GM12864 (cell line): ENCODE data around the gene TIGAR.

ENCODE experiments used
- DNase-seq: peaks from one replicate; pipeline ENCODE4 v3.0.0-alpha.2; 2011; ENCODE audit warnings: low read depth
- H3K4me3 ChIP-seq: 2 replicates; pipeline ENCODE4 v1.5.1; 2011; ENCODE audit warnings: mild to moderate bottlenecking, low read depth, low read length, control low read depth
- TF ChIP-seq, protein P1 (sequence below): IDR thresholded peaks from 2 replicates; pipeline ENCODE4 v1.5.1; 2011; ENCODE audit warnings: low read depth, mild to moderate bottlenecking, moderate library complexity, low read length, control low read depth, inconsistent platforms; ENCODE audit errors: missing control alignments

The TIGAR gene

DNA sequence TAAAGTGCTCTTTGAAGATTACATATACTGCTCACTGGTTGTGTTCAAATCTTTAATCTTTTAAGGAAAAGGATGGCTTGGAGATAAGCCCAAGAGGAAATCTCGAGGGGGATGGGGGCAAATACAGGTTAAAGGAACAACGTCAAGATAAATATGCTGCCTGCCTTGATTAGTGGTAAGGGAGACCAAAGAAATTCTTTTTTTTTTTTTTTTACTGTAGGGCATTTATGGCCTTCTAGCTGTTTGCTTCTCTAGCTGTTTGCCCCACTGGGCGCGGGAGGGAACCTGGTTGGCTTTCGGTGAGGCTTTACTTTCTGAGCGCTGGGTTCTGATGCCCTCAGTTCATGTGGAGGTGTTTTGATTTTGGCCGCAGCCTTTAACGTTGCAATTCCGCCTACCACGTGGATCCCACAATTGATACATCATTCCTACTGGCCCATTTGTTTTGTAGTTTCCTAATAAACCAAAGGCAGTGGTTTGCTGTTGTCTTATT lies 41.8 kb upstream of the TIGAR start:
- TF ChIP-seq, protein P1, sequence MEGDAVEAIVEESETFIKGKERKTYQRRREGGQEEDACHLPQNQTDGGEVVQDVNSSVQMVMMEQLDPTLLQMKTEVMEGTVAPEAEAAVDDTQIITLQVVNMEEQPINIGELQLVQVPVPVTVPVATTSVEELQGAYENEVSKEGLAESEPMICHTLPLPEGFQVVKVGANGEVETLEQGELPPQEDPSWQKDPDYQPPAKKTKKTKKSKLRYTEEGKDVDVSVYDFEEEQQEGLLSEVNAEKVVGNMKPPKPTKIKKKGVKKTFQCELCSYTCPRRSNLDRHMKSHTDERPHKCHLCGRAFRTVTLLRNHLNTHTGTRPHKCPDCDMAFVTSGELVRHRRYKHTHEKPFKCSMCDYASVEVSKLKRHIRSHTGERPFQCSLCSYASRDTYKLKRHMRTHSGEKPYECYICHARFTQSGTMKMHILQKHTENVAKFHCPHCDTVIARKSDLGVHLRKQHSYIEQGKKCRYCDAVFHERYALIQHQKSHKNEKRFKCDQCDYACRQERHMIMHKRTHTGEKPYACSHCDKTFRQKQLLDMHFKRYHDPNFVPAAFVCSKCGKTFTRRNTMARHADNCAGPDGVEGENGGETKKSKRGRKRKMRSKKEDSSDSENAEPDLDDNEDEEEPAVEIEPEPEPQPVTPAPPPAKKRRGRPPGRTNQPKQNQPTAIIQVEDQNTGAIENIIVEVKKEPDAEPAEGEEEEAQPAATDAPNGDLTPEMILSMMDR, result no peak
- DNase-seq, result no peak
- H3K4me3 ChIP-seq, result no peak overlapping the region

DNA sequence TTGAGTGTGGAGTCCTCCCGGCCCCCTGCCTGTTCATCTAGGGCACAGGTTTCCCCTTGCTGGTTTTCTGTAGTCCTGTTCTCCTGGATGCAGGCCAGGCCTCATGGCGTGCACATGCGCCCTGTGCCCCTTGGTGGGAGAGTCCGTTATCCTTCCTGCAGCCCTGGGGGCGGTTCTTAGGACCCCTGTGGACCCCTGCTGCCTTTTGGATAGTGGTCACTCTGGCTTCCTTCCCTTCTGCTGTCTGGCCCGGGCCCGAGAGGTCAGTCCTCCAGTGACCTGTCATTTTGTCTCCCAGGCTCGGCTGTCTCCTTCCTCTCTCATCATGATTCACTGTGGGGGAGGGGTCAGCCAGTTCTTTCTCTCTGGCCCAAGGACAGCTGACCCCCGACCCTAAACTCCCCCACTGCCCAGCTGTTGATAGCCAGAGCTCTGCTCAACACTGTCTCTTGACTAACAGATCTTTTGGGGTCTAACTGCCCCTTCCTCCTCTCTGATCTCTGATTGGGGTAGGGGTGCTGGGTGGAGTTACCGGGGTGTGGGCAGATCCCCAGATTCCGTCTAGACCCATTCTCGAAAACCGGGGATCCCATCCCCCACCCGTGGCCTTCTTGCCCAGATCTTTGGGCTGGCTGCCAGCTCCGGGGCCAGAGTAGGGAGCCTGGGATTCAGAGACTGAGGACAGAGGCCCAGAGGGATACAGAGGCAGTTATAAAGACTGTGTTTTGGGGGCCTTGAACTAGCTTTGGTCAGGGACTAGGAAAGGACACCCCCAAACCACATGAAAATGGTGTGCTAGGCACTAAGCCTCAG lies 40.5 kb upstream of the TIGAR start:
- TF ChIP-seq, protein P1, result no peak
- no peak for DNase-seq
- no peak overlapping the region for H3K4me3 ChIP-seq

DNA sequence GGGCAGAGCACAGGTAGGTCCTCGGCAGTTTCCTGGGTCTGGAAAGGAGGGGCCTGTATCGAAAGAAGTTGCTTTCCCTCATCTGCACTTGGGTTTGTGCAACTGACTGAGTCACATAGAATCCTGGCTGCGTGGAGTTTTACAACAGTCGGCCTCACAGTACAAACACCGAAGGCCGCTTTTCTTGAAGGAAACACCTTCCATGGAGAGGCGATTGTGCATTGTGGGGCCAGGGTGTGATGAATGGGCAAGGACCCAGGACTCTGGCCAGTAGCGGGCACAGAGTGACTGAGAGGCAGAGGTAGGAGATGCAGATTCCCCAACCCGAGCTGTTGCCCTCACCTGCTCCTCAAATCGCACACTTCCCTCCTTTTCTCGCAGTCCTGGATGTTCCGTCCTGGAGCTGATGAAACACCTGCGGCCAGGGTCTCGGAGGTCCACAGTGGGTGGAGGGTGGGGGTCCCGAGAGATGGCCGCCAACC lies 39.8 kb upstream of the TIGAR start:
- no peak overlapping the region for H3K4me3 ChIP-seq
- TF ChIP-seq, protein P1, result no peak

DNA sequence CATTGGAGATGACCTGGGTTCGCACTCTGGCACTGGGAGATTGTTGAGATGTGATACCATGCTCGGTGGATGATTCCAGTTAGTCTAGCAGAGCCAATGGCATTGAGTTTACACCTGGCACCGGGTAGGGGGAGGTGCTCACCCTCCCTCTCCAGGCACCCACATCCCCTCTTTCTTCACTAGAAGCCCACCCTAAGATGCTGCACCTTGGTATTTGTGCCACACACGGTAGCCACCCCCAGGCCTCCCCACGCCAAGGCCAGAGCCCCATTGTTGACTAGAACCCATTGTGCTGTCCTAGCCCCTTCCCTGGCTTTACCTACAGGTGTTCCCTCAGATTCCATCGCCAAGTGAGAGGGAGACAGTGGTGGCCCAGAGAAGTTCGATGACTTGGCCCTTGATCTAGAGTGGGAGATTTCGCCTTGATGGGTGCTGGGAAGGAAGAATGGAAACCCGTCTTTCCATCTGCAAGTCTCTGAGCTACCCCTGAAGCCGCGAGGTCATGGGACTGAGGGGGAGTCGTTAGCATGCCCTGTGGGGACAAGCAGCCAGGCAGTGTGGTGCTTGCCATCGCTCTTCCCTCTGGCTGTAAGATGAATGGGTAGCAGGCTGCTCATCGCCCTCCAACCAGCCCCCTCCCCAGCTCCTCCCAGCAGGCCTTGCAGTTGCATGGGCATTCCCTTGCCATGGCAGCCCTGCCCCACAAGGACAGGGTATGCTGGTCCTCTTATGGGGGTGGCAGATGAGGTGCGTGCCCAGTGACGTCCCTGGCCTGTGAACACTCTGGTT lies 38.7 kb upstream of the TIGAR start:
- no peak for DNase-seq
- no peak overlapping the region for H3K4me3 ChIP-seq
- TF ChIP-seq, protein P1, result no peak

More for the DNA sequence above, 39.8 kb upstream of the TIGAR start:
- no peak for DNase-seq

DNA sequence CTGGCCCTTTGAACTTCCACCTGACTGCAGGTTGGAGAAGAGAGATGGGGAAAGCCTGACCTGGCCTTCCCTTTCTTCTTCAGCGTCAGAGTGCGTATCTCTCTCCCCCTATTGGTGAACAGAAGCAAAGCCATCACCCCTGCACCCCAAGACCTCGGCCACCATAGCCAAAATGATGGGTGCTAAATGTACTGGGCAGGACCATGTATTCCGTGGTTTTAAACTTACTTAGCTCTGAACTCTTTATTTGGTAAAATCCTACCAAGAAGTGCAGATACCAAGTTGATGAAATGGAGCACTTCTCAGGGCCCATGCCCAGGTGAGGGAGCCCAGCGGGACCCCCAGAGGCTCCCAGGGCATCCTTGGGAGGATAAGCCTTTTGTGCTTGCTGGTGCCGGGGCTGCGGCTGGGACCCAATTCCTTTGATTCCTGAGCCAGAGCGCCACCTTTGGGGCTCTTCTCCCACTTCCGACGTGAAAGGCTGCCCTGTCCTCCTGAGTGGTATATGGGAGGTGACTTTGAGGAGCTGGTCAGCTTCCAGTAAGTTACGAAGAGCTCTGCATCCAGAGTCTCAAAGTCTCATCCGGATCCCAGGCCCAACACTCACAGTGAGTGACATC lies 38.0 kb upstream of the TIGAR start:
- TF ChIP-seq, protein P1, result peak; percentile 19
- no peak overlapping the region for H3K4me3 ChIP-seq
- no peak for DNase-seq

DNA sequence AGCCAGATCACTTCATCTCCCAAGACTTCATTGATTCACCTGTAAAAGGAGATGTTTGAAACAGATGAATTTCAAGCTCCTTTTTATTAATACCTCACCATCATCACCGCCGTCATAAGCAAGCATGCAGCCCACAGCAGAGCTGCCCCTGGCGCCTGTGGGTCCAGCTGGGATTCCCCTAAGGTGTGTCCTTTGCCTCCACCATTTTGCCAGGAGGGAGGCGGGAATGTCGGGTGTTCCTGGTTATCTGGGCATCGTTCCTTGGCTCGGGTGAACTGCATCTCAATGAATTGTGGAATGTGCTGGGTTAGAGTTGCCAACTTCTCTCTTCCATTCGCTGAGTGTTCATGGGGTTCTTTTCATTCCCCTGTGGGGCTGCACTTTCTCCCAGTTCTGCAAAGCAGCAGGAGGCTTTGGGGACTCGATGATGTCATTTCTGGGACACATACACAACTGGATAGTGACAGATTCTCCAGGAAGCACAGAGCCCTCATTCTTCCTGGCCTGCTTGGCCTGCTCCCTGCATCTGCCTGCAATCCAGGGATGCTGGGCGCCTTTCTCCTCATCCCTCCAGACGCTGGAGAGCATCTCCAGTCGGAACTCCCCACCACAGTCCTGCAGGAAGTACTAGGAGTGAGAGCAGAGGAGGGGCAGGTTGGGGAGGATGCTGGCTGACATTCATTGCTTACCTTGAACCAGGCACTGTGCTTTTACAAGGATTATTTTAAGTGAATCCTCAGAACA lies 37.3 kb upstream of the TIGAR start:
- no peak overlapping the region for H3K4me3 ChIP-seq
- TF ChIP-seq, protein P1, result no peak
- no peak for DNase-seq
